K562 (cell line): ENCODE results near the gene CHRM3. TPM values are rescaled to one million over a fixed set of nuclear protein-coding genes. Genes with fewer than 3 reads are reported as not detected.

Experiments
- ATAC-seq: fragments of 200-7000 bp; cut with Tn5 transposase; 3 replicates; pipeline ENCODE4 v1.9.1; 2020; ENCODE audit warnings: moderate library complexity
- BruUV-seq: library from RNA; stranded (reverse); fragments of 400-500 nt; replicated peaks from 2 replicates; lab custom pipeline; 2021; lab: Mats Ljungman, UMichigan
- CTCF ChIA-PET: fragments of 300-600 bp; formaldehyde crosslinking; extraction: SDS; loops from one replicate; lab custom pipeline; 2021; ENCODE audit warnings: low intra/inter-chr PET ratio; lab: Yijun Ruan, JAX
- POLR2A ChIA-PET: fragments of 300-600, 350-650 bp; sonication (Branson Sonifier 250); formaldehyde crosslinking; extraction: SDS; loops from one replicate; lab custom pipeline; 2021; ENCODE audit warnings: antibody characterized with exemption, inconsistent platforms; lab: Yijun Ruan, JAX
- DNase-seq, 4 experiments: peaks; one replicate each; pipeline versions ENCODE4 v3.0.0 to v3.0.0-alpha.2; 2011 to 2018; ENCODE audit warnings: low spot score in 3 of 4, mixed read lengths in 3 of 4; ENCODE audit errors: extremely low read depth in 1 of 4
- FAIRE-seq: peaks from 2 replicates; lab custom pipeline; 2011; peaks lifted over from hg19 to GRCh38; lab: Jason Lieb, UNC
- H2AFZ ChIP-seq: 2 replicates; pipeline ENCODE4 v1.6.0; 2011; ENCODE audit warnings: low read depth, low read length, control low read depth, inconsistent platforms
- H3K27ac ChIP-seq: fragments of 200-600 bp; 3 replicates; pipeline ENCODE4 v1.8.0; 2011; ENCODE audit warnings: low read depth, mild to moderate bottlenecking, control low read depth, inconsistent platforms, low read length, moderate library complexity, mixed read lengths; ENCODE audit errors: extremely low read depth
- H3K27me3 ChIP-seq, 2 experiments: fragments of 300-600 bp in 1 of 2; 2 replicates in 1 of 2; 3 replicates in 1 of 2; pipeline versions ENCODE4 v1.6.0 to v1.8.0; 2011; ENCODE audit warnings: inconsistent platforms in 2 of 2, low read length in 2 of 2, mild to moderate bottlenecking in 1 of 2, mixed read lengths in 1 of 2, moderate library complexity in 1 of 2; ENCODE audit not compliant: control insufficient read depth in 2 of 2, insufficient read depth in 2 of 2
- H3K36me3 ChIP-seq: fragments of 300-600 bp; 3 replicates; pipeline ENCODE4 v1.8.0; 2011; ENCODE audit warnings: mild to moderate bottlenecking, low read length, inconsistent platforms; ENCODE audit not compliant: control insufficient read depth, insufficient read depth
- H3K4me1 ChIP-seq, 2 experiments: fragments of 200-600 bp in 1 of 2; replicated peaks in 1 of 2; 2 replicates in 1 of 2; 3 replicates in 1 of 2; pipeline versions ENCODE4 v1.5.1 to v1.8.0; 2011; ENCODE audit warnings: inconsistent platforms in 2 of 2, low read length in 2 of 2, mild to moderate bottlenecking in 1 of 2, mixed read lengths in 1 of 2, moderate library complexity in 1 of 2; ENCODE audit not compliant: control insufficient read depth in 2 of 2, insufficient read depth in 2 of 2
- H3K4me2 ChIP-seq: 2 replicates; pipeline ENCODE4 v1.6.1; 2011; ENCODE audit warnings: low read length, control low read depth, inconsistent platforms, mixed read lengths; ENCODE audit not compliant: insufficient read depth
- H3K4me3 ChIP-seq: fragments of 200-600 bp; sonication (generic), shearing (Covaris generic); 2 replicates; pipeline ENCODE4 v1.5.1; 2016; ENCODE audit warnings: control low read depth, inconsistent platforms
- H3K79me2 ChIP-seq: fragments of 200-600 bp; 3 replicates; pipeline ENCODE4 v1.8.0; 2011; ENCODE audit warnings: low read length, inconsistent platforms; ENCODE audit not compliant: control insufficient read depth, insufficient read depth
- H3K9ac ChIP-seq, 2 experiments: 2 replicates each; pipeline versions ENCODE4 v1.6.0 to v1.6.1; 2011; ENCODE audit warnings: low read depth in 2 of 2, low read length in 2 of 2, control low read depth in 1 of 2, inconsistent platforms in 1 of 2, mild to moderate bottlenecking in 1 of 2, mixed read lengths in 1 of 2; ENCODE audit not compliant: insufficient read depth in 1 of 2
- H3K9me1 ChIP-seq: one replicate; pipeline ENCODE4 v1.6.0; 2011; ENCODE audit warnings: inconsistent platforms, mild to moderate bottlenecking, low read length, moderate library complexity; ENCODE audit not compliant: control insufficient read depth, insufficient read depth
- H3K9me3 ChIP-seq: replicated peaks from 2 replicates; pipeline ENCODE4 v1.5.1; 2011; ENCODE audit warnings: low read depth, low read length, inconsistent platforms; ENCODE audit not compliant: control insufficient read depth, insufficient read depth
- H4K20me1 ChIP-seq: replicated peaks from 2 replicates; pipeline ENCODE4 v1.6.1; 2011; ENCODE audit warnings: low read length, inconsistent platforms, mixed read lengths; ENCODE audit not compliant: control insufficient read depth, insufficient read depth
- ADNP ChIP-seq: fragments of 200-800 bp; sonication (Bioruptor generic); IDR thresholded peaks from 2 replicates; pipeline ENCODE4 v1.6.1; 2016; ENCODE audit warnings: missing genetic modification characterization, missing compliant biosample characterization
- ETV1 ChIP-seq: fragments of 450-650 bp; conservative IDR thresholded peaks from 2 replicates; pipeline ENCODE4 v1.6.1; 2016; ENCODE audit warnings: missing genetic modification characterization, control low read depth, low read depth, missing compliant biosample characterization
- MCM7 ChIP-seq, 2 experiments: fragments of 450-650 bp; IDR thresholded peaks; 2 replicates each; pipeline ENCODE4 v1.6.1; 2016 to 2018
- MTF1 ChIP-seq: fragments of 250-450 bp; sonication (Bioruptor Pico); IDR thresholded peaks from 2 replicates; pipeline ENCODE4 v1.9.0; 2021; ENCODE audit warnings: moderate library complexity, mild to moderate bottlenecking, inconsistent platforms, borderline replicate concordance
- RERE ChIP-seq: sonication (generic); formaldehyde crosslinking; IDR thresholded peaks from 2 replicates; pipeline ENCODE4 v1.8.0; 2023; ENCODE audit warnings: missing genetic modification reagents, mild to moderate bottlenecking, borderline replicate concordance
- SRSF1 ChIP-seq: fragments of 200-400 bp; formaldehyde crosslinking; IDR thresholded peaks from 2 replicates; pipeline ENCODE4 v1.6.1; 2017; ENCODE audit warnings: mild to moderate bottlenecking, low read depth, low read length, moderate library complexity
- TAF9B ChIP-seq: fragments of 450-650 bp; IDR thresholded peaks from 2 replicates; pipeline ENCODE4 v1.6.1; 2018; ENCODE audit warnings: mild to moderate bottlenecking; ENCODE audit not compliant: partially characterized antibody
- TFAP4 ChIP-seq: sonication (generic); formaldehyde crosslinking; IDR thresholded peaks from 2 replicates; pipeline ENCODE4 v1.8.0; 2022; ENCODE audit warnings: missing genetic modification reagents, mild to moderate bottlenecking, moderate library complexity, borderline replicate concordance
- XRCC4 ChIP-seq: IDR thresholded peaks from one replicate; pipeline ENCODE4 v1.6.1; 2011; ENCODE audit not compliant: insufficient read depth, insufficient read length; ENCODE audit errors: extremely low read depth
- ZNF165 ChIP-seq: fragments of 250-450 bp; sonication (Bioruptor Pico); IDR thresholded peaks from 2 replicates; pipeline ENCODE4 v1.4.0; 2020; ENCODE audit warnings: borderline replicate concordance
- ZNF316 ChIP-seq: fragments of 450-650 bp; IDR thresholded peaks from 2 replicates; pipeline ENCODE4 v1.6.1; 2016
- ZNF518B ChIP-seq: fragments of 250-450 bp; sonication (Bioruptor Pico); IDR thresholded peaks from 2 replicates; pipeline ENCODE4 v1.5.0; 2021; ENCODE audit warnings: mild to moderate bottlenecking, moderate library complexity
- WGBS: fragments of 100-300 bp; shearing (Covaris generic); methylation state at CpG from one replicate; pipeline ENCODE4 v1.1.6; 2016; ENCODE audit warnings: low coverage, mixed read lengths; ENCODE audit not compliant: insufficient coverage; ENCODE audit errors: missing lambda C conversion rate; 5-methylcytosine and 5-hydroxymethylcytosine counted together
- in situ Hi-C: fragments of 300-500 bp; cut with MboI; formaldehyde crosslinking; loops from 4 replicates; pipeline ENCODE4 v1.15.0; 2018; ENCODE audit warnings: inconsistent platforms, mixed read lengths
- intact Hi-C: fragments of 100-400 bp; cut with micrococcal nuclease; formaldehyde crosslinking; loops from 2 replicates; pipeline ENCODE4 v1.14.2; 2022
- polyA plus RNA-seq, 8 experiments: library from polyadenylated mRNA; depleted of rRNA in 4 of 8; stranded (reverse) in 5 of 8; unstranded in 3 of 8; fragments of >200 nt; fragmentation: Nextera tagmentation in 2 of 8; fragmentation: Illumina TruSeq in 1 of 8; extraction: Ambion mirVana in 2 of 8; extraction: Trizol in 1 of 8; gene quantifications; 2 replicates each; pipeline versions ENCODE4 v1.2.1 to v1.2.3, GENCODE V29; 2011 to 2014; ENCODE audit warnings: inconsistent platforms in 1 of 8, missing spikeins in 1 of 8
- total RNA-seq, 7 experiments: library from RNA; depleted of rRNA in 6 of 7; stranded (reverse); fragments of >200 nt in 6 of 7; fragmentation: Illumina TruSeq in 2 of 7; extraction: Trizol in 2 of 7; gene quantifications; 2 replicates each; pipeline versions ENCODE4 v1.2.1 to v1.2.3, GENCODE V29; 2011 to 2021; ENCODE audit warnings: low replicate concordance in 1 of 7

Gene CHRM3
- total and polyA plus RNA-seq, 9 of the 15 experiments (the other 6 are each of a cell fraction or from before 2014, with no cell fraction given), result 0.03 to 0.18 (median 0.05) TPM; not detected in 4

- ATAC-seq (no peak), DNase-seq (no peak), FAIRE-seq (no peak)
- intact Hi-C loops, result no loop called here
- no peak overlapping the region for H3K9ac ChIP-seq
- no TSS peak for BruUV-seq
- H3K9me1 ChIP-seq, result no peaks in the 10 kb centered on the region
- peaks cover 2% of the 10 kb centered on the region; the same call in 1 of the 2 replicates for H3K9me3 ChIP-seq
- no peak overlapping the region for H2AFZ ChIP-seq
- H3K4me1 ChIP-seq, result no peaks in the 10 kb centered on the region
- no peaks in the 10 kb centered on the region for H3K27me3 ChIP-seq
- POLR2A ChIA-PET, result no interaction called here
- no peak overlapping the region for H3K4me3 ChIP-seq
- no peak overlapping the region for H3K4me2 ChIP-seq
- no peak overlapping the region for H3K27ac ChIP-seq
- WGBS, result under 1% methylated on average over 7 of the region's 7 CpGs
- CTCF ChIA-PET, result no interaction called here
- H3K36me3 ChIP-seq, result no peaks in the 10 kb centered on the region
- no peaks in the 10 kb centered on the region for H4K20me1 ChIP-seq
- in situ Hi-C loops, result no loop called here
- no peaks in the 10 kb centered on the region for H3K79me2 ChIP-seq
- no peak for TF ChIP-seq MCM7 (IDR thresholded peaks at IDR 0.05)
- no peak for TF ChIP-seq ETV1
- no peak for TF ChIP-seq XRCC4
- TF ChIP-seq TAF9B, result no peak
- TF ChIP-seq ZNF165, result no peak
- no peak for TF ChIP-seq ADNP (tag)
- no peak for TF ChIP-seq ZNF518B (CRISPR knock-in tag)
- no peak for TF ChIP-seq TFAP4 (CRISPR knock-in tag)
- no peak for TF ChIP-seq ZNF316
- TF ChIP-seq RERE (CRISPR knock-in tag), result no peak
- no peak for TF ChIP-seq MTF1
- no peak for TF ChIP-seq SRSF1
Measured at GRCh38 chr1:239368436-239369109, 17.8 kb upstream of the CHRM3 start.
